CD4-positive, CD25-positive, alpha-beta regulatory T cell (primary cell): Measurements from ENCODE around the gene ATP2C2. TPM values are rescaled to one million over a fixed set of nuclear protein-coding genes. Genes with fewer than 3 reads are reported as not detected.

ENCODE experiments used
- ATAC-seq, 2 donors: fragments of 150-1000 bp; cut with Tn5 transposase; one replicate each; pipeline ENCODE4 v1.10.0; 2021; ENCODE audit warnings: low read depth in 2 of 2, moderate number of reproducible peaks in 2 of 2, moderate library complexity in 1 of 2
- DNase-seq, 3 donors: peaks; one replicate each; pipeline versions ENCODE4 v3.0.0 to v3.0.0-alpha.2; 2012 to 2022; ENCODE audit warnings: mixed read lengths in 1 of 3
- H3K27ac ChIP-seq: one replicate; pipeline ENCODE4 v1.7.0; 2013; ENCODE audit warnings: mild to moderate bottlenecking, low read length; ENCODE audit not compliant: insufficient read depth, poor library complexity, severe bottlenecking
- H3K27me3 ChIP-seq: one replicate; pipeline ENCODE4 v1.7.0; 2013; ENCODE audit warnings: low read length; ENCODE audit not compliant: control insufficient read depth, insufficient read depth
- H3K36me3 ChIP-seq: one replicate; pipeline ENCODE4 v1.7.0; 2013; ENCODE audit warnings: mild to moderate bottlenecking, low read length, moderate library complexity; ENCODE audit not compliant: control insufficient read depth, insufficient read depth
- H3K4me1 ChIP-seq: 2 replicates; pipeline ENCODE4 v1.7.0; 2013; ENCODE audit warnings: mild to moderate bottlenecking, low read length; ENCODE audit not compliant: insufficient read depth, control insufficient read depth, poor library complexity, severe bottlenecking
- H3K4me3 ChIP-seq: one replicate; pipeline ENCODE4 v1.7.0; 2013; ENCODE audit warnings: low read depth, mild to moderate bottlenecking, low read length, moderate library complexity
- H3K9me3 ChIP-seq, 2 experiments: 1 replicate in 1 of 2; 2 replicates in 1 of 2; pipeline ENCODE4 v1.7.0; 2013; ENCODE audit warnings: low read length in 2 of 2, mild to moderate bottlenecking in 1 of 2, moderate library complexity in 1 of 2; ENCODE audit not compliant: control insufficient read depth in 2 of 2
- H3K27ac Mint-ChIP-seq, 3 donors: one replicate each; pipeline ENCODE4 v1.8.0; 2020 to 2022; ENCODE audit warnings: mild to moderate bottlenecking in 3 of 3, mixed read lengths in 3 of 3, moderate library complexity in 2 of 3
- H3K27me3 Mint-ChIP-seq: one replicate; pipeline ENCODE4 v1.8.0; 2022; ENCODE audit warnings: mild to moderate bottlenecking, mixed read lengths
- H3K36me3 Mint-ChIP-seq: one replicate; pipeline ENCODE4 v1.8.0; 2020; ENCODE audit warnings: mixed read lengths
- H3K4me1 Mint-ChIP-seq, 4 donors: one replicate each; pipeline ENCODE4 v1.8.0; 2020 to 2022; ENCODE audit warnings: mixed read lengths in 4 of 4, mild to moderate bottlenecking in 1 of 4
- H3K4me3 Mint-ChIP-seq, 4 donors: one replicate each; pipeline ENCODE4 v1.8.0; 2020 to 2022; ENCODE audit warnings: mild to moderate bottlenecking in 4 of 4, mixed read lengths in 4 of 4, moderate library complexity in 3 of 4
- H3K9me3 Mint-ChIP-seq, 7 donors: one replicate each; pipeline ENCODE4 v1.8.0; 2020 to 2022; ENCODE audit warnings: mixed read lengths in 7 of 7, mild to moderate bottlenecking in 3 of 7, moderate library complexity in 2 of 7
- polyA plus RNA-seq, 4 donors: library from polyadenylated mRNA; unstranded; fragments of 300-500 nt; fragmentation: Illumina TruSeq; gene quantifications; one replicate each; pipeline ENCODE4 v1.2.3, GENCODE V29; 2021
- total RNA-seq: library from RNA; stranded (reverse); gene quantifications from one replicate; pipeline ENCODE4 v1.2.3, GENCODE V29; 2022

The ATP2C2 gene
- total and polyA plus RNA-seq, 5 donors from 2014 or later: 0.10 TPM; not detected in 4

GRCh38 chr16:84379709-84380362 lies 11.5 kb downstream of the ATP2C2 start:
- no peak overlapping the region for H3K4me3 Mint-ChIP-seq
- no peak for ATAC-seq
- no peak for DNase-seq
- Histone ChIP-seq H3K27me3 (peaks cover 3% of the 10 kb centered on the region), H3K9me3 (no peaks in the 10 kb centered on the region), H3K4me3 (no peak overlapping the region), H3K36me3 (no peaks in the 10 kb centered on the region), H3K27ac (no peak overlapping the region), H3K4me1 (no peaks in the 10 kb centered on the region)
- H3K9me3 Mint-ChIP-seq: peaks cover 0 to under 1% (median 0%) of the 10 kb centered on the region in 7 donors
- peaks cover 0 to 7% (median 0%) of the 10 kb centered on the region in 4 donors for H3K4me1 Mint-ChIP-seq
- peaks cover 17% of the 10 kb centered on the region for H3K27me3 Mint-ChIP-seq
- no peak overlapping the region for H3K27ac Mint-ChIP-seq
- H3K36me3 Mint-ChIP-seq: no peaks in the 10 kb centered on the region

- H3K4me3 Mint-ChIP-seq: no peak overlapping the region
- Histone ChIP-seq H3K36me3 (no peaks in the 10 kb centered on the region), H3K9me3 (no peaks in the 10 kb centered on the region), H3K4me1 (no peaks in the 10 kb centered on the region), H3K27ac (no peak overlapping the region), H3K27me3 (peaks cover 3% of the 10 kb centered on the region), H3K4me3 (no peak overlapping the region)
- ATAC-seq (peak in 1 of 2 donors; percentile 53), DNase-seq (no peak)
- H3K27me3 Mint-ChIP-seq: peaks cover 16% of the 10 kb centered on the region
- no peaks in the 10 kb centered on the region for H3K36me3 Mint-ChIP-seq
- H3K27ac Mint-ChIP-seq: no peak overlapping the region
- H3K9me3 Mint-ChIP-seq: peaks cover 0 to 7% (median 2%) of the 10 kb centered on the region in 7 donors
- peaks cover 0 to 7% (median 0%) of the 10 kb centered on the region in 4 donors for H3K4me1 Mint-ChIP-seq
These were observed 12.1 kb downstream of the ATP2C2 start for GRCh38 chr16:84380405-84380804.

- DNase-seq (no peak), ATAC-seq (no peak)
- Mint-ChIP-seq H3K36me3 (no peaks in the 10 kb centered on the region), H3K4me3 (no peak overlapping the region), H3K27me3 (peaks cover 16% of the 10 kb centered on the region), H3K9me3 (peaks cover 0 to 14% (median 5%) of the 10 kb centered on the region in 7 donors), H3K27ac (no peak overlapping the region), H3K4me1 (peaks cover 0 to 7% (median 0%) of the 10 kb centered on the region in 4 donors)
- H3K4me1 ChIP-seq: no peaks in the 10 kb centered on the region
- no peak overlapping the region for H3K27ac ChIP-seq
- H3K4me3 ChIP-seq: no peak overlapping the region
- no peaks in the 10 kb centered on the region for H3K36me3 ChIP-seq
- H3K27me3 ChIP-seq: no peaks in the 10 kb centered on the region
- peaks cover 2 to 8% of the 10 kb centered on the region in 2 experiments for H3K9me3 ChIP-seq
These were observed 14.1 kb downstream of the ATP2C2 start for GRCh38 chr16:84382396-84382795.

GRCh38 chr16:84383106-84383505 lies 14.8 kb downstream of the ATP2C2 start:
- no peak overlapping the region for H3K4me3 Mint-ChIP-seq
- H3K27ac ChIP-seq: no peak overlapping the region
- H3K36me3 Mint-ChIP-seq: no peaks in the 10 kb centered on the region
- no peaks in the 10 kb centered on the region for H3K4me1 ChIP-seq
- H3K27ac Mint-ChIP-seq: no peak overlapping the region
- H3K36me3 ChIP-seq: no peaks in the 10 kb centered on the region
- peaks cover 0 to 7% (median 0%) of the 10 kb centered on the region in 4 donors for H3K4me1 Mint-ChIP-seq
- peaks cover 0 to 14% (median 5%) of the 10 kb centered on the region in 7 donors for H3K9me3 Mint-ChIP-seq
- H3K27me3 ChIP-seq: no peaks in the 10 kb centered on the region
- H3K4me3 ChIP-seq: no peak overlapping the region
- peaks cover 11% of the 10 kb centered on the region for H3K27me3 Mint-ChIP-seq
- ATAC-seq (no peak), DNase-seq (no peak)
- H3K9me3 ChIP-seq: peaks cover 2 to 8% of the 10 kb centered on the region in 2 experiments

GRCh38 chr16:84386047-84386446 lies 17.7 kb downstream of the ATP2C2 start:
- Histone ChIP-seq H3K27ac (no peak overlapping the region), H3K4me1 (no peaks in the 10 kb centered on the region), H3K36me3 (no peaks in the 10 kb centered on the region), H3K4me3 (no peak overlapping the region), H3K27me3 (no peaks in the 10 kb centered on the region), H3K9me3 (peaks cover 2 to 8% of the 10 kb centered on the region in 2 experiments)
- H3K36me3 Mint-ChIP-seq: no peaks in the 10 kb centered on the region
- no peak for ATAC-seq
- DNase-seq: no peak
- H3K27ac Mint-ChIP-seq: no peak overlapping the region
- H3K4me3 Mint-ChIP-seq: no peak overlapping the region
- peaks cover 8% of the 10 kb centered on the region for H3K27me3 Mint-ChIP-seq
- H3K4me1 Mint-ChIP-seq: peaks cover 0 to 1% (median 0%) of the 10 kb centered on the region in 4 donors
- H3K9me3 Mint-ChIP-seq: peaks cover 0 to 14% (median 6%) of the 10 kb centered on the region in 7 donors

- no peak overlapping the region for H3K27ac ChIP-seq
- peaks cover 2 to 8% of the 10 kb centered on the region in 2 experiments for H3K9me3 ChIP-seq
- Mint-ChIP-seq H3K9me3 (peaks cover 0 to 14% (median 8%) of the 10 kb centered on the region in 7 donors), H3K4me1 (no peaks in the 10 kb centered on the region), H3K27me3 (peaks cover 5% of the 10 kb centered on the region), H3K36me3 (no peaks in the 10 kb centered on the region), H3K4me3 (no peak overlapping the region), H3K27ac (no peak overlapping the region)
- no peaks in the 10 kb centered on the region for H3K27me3 ChIP-seq
- DNase-seq: no peak
- no peaks in the 10 kb centered on the region for H3K4me1 ChIP-seq
- no peak overlapping the region for H3K4me3 ChIP-seq
- no peak for ATAC-seq
- no peaks in the 10 kb centered on the region for H3K36me3 ChIP-seq
These were observed 18.7 kb downstream of the ATP2C2 start for GRCh38 chr16:84387021-84387420.

- Histone ChIP-seq H3K27me3 (no peaks in the 10 kb centered on the region), H3K9me3 (peaks cover 2 to 8% of the 10 kb centered on the region in 2 experiments), H3K36me3 (no peaks in the 10 kb centered on the region), H3K4me3 (no peak overlapping the region), H3K4me1 (no peaks in the 10 kb centered on the region), H3K27ac (no peak overlapping the region)
- no peak overlapping the region for H3K27ac Mint-ChIP-seq
- H3K4me1 Mint-ChIP-seq: no peaks in the 10 kb centered on the region
- DNase-seq: no peak
- H3K4me3 Mint-ChIP-seq: no peak overlapping the region
- H3K9me3 Mint-ChIP-seq: peaks cover 0 to 9% (median 8%) of the 10 kb centered on the region in 7 donors
- no peaks in the 10 kb centered on the region for H3K36me3 Mint-ChIP-seq
- peaks cover 14% of the 10 kb centered on the region for H3K27me3 Mint-ChIP-seq
- ATAC-seq: no peak
These were observed 21.9 kb downstream of the ATP2C2 start for GRCh38 chr16:84390131-84390785.
